Activated T-cell treated with anti-CD3 and anti-CD28 coated beads for 24 hours (primary cell): ENCODE data around the gene TBC1D8.

Source experiments
- DNase-seq: peaks from one replicate; pipeline ENCODE4 v3.0.0-alpha.2; 2020; ENCODE audit warnings: low read depth

TBC1D8 gene

GRCh38 chr2:101135412-101136296 lies 15.5 kb downstream of the TBC1D8 start:
- no peak for DNase-seq

- DNase-seq, result no peak
Observed at GRCh38 chr2:101133492-101134100, 17.6 kb downstream of the TBC1D8 start.

GRCh38 chr2:101132202-101132601 lies 19.0 kb downstream of the TBC1D8 start:
- DNase-seq, result no peak

- DNase-seq, result no peak
Observed at GRCh38 chr2:101130081-101130480, 21.1 kb downstream of the TBC1D8 start.

GRCh38 chr2:101127319-101128056 lies 23.7 kb downstream of the TBC1D8 start:
- no peak for DNase-seq

GRCh38 chr2:101125808-101126207 lies 25.4 kb downstream of the TBC1D8 start:
- DNase-seq, result no peak

GRCh38 chr2:101125374-101125773 lies 25.8 kb downstream of the TBC1D8 start:
- no peak for DNase-seq

- DNase-seq, result no peak
Observed at GRCh38 chr2:101124643-101125366, 26.4 kb downstream of the TBC1D8 start.

GRCh38 chr2:101123795-101124471 lies 27.2 kb downstream of the TBC1D8 start:
- no peak for DNase-seq

- no peak for DNase-seq
Observed at GRCh38 chr2:101121174-101121573, 30.0 kb downstream of the TBC1D8 start.

- DNase-seq, result no peak
Observed at GRCh38 chr2:101120124-101120996, 30.8 kb downstream of the TBC1D8 start.

- DNase-seq, result no peak
Observed at GRCh38 chr2:101119431-101119830, 31.8 kb downstream of the TBC1D8 start.

GRCh38 chr2:101116841-101117552 lies 34.2 kb downstream of the TBC1D8 start:
- no peak for DNase-seq

- no peak for DNase-seq
Observed at GRCh38 chr2:101116348-101116747, 34.8 kb downstream of the TBC1D8 start.

- no peak for DNase-seq
Observed at GRCh38 chr2:101115664-101116063, 35.5 kb downstream of the TBC1D8 start.

GRCh38 chr2:101114815-101115214 lies 36.4 kb downstream of the TBC1D8 start:
- DNase-seq, result no peak

GRCh38 chr2:101114268-101114783 lies 36.9 kb downstream of the TBC1D8 start:
- no peak for DNase-seq

GRCh38 chr2:101113441-101114267 lies 37.5 kb downstream of the TBC1D8 start:
- DNase-seq, result no peak

GRCh38 chr2:101112772-101113157 lies 38.4 kb downstream of the TBC1D8 start:
- DNase-seq, result no peak
